NCI-H524 treated with DMSO at 0.1 percent for 48 hours (cell line): Measurements from ENCODE around the gene KCNJ6.

Experiments used
- DNase-seq: peaks from one replicate; lab custom pipeline; 2025; lab: John Stamatoyannopoulos, UW

Gene KCNJ6

GRCh38 chr21:37817242-37817641 lies 99.0 kb downstream of the KCNJ6 start:
- DNase-seq = no peak

GRCh38 chr21:37815893-37816292 lies 100.4 kb downstream of the KCNJ6 start:
- no peak for DNase-seq

- DNase-seq = no peak
Measured at GRCh38 chr21:37811711-37812110, 104.5 kb downstream of the KCNJ6 start.

DNA sequence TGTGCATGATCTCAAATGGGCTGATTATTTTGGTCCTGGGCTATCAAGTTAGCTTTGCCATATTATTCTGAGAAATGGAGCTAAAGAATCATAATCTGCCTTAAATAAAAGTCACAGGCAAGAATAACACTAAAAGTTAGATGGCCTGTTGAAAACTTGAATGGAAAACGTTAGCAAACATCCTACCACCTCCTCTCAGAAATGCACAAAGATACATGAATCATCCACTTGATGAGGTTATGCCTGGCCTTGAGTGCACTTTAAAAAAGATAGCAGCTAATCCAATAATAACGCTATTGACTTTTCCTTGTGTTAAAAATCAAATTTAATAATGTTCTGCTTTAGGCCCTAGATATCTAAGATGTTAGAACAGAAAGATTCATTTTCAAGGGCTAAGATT lies 108.0 kb downstream of the KCNJ6 start:
- no peak for DNase-seq

GRCh38 chr21:37805266-37805665 lies 111.0 kb downstream of the KCNJ6 start:
- no peak for DNase-seq

- no peak for DNase-seq
Measured at GRCh38 chr21:37804001-37804400, 112.3 kb downstream of the KCNJ6 start.

- DNase-seq = no peak
Measured at GRCh38 chr21:37803101-37803651, 113.1 kb downstream of the KCNJ6 start.

DNA sequence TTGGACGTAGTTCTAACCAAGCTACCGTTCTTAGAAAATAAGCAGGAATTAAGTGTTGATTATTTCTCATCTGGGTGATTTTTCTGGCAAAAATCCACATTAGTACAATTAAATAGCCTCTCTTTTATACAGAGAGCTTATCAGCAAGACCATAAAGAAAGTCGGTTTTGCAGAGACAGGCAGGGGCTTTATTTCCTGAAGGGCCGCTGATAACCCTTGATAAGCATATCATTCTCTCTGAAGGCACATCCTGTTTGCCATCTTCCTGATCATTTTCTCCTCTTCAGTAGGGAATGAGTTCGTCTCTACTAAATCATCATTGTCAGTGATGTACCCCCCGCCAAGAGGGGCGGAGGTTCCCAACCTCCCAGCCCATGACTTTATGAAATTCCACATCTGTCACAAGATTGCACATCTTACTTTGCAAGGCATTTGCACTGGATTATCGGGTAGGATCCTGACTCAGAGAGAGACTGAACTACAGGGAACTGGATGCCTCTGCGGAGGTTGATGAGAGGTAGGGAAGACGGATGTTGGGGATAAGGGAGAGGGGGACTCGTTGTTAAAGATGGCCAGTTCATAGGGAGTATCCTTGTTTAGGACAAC lies 115.7 kb downstream of the KCNJ6 start:
- DNase-seq = no peak

GRCh38 chr21:37800057-37800455 lies 116.2 kb downstream of the KCNJ6 start:
- DNase-seq = no peak

GRCh38 chr21:37799211-37800056 lies 116.8 kb downstream of the KCNJ6 start:
- DNase-seq = no peak

DNA sequence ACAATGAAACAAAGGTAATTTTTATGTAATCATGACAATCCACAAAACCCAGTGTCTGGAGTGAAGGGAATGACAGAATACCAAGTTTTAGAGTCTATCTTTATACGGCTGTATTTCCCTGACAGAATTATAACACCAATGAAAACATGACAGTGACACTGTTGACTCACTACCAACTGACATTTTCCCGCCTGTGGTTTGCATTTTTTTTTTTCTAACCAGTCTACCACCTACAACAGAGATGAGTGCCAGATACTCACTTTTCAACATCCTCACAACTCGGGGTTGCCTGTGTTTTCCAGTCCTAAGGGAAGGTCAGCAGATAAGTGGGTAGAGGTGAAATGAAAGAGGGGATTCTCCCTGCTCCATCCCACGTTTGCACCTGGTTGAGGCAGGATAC lies 118.9 kb downstream of the KCNJ6 start:
- no peak for DNase-seq

DNA sequence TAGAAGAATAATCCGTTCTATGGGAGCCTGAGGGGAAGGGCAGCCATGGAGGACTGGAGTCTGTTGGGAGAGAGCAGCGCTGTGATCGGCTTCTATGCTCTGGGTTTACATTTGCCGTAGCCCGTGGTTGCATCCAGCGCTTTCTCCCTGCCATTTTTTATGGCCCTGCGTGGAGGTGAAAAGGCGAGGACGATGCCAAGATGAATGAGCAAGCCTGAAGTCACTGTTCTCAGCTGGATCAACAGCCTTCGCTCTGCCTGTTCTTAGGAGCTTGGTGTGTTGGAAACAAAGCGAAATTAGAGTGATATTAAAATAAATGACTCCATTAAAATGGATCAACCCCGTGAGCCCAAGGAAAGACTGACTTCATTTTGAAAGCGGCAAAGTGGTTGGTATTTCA lies 120.2 kb downstream of the KCNJ6 start:
- DNase-seq = no peak

- DNase-seq = no peak
Measured at GRCh38 chr21:37793660-37794059, 122.6 kb downstream of the KCNJ6 start.

DNA sequence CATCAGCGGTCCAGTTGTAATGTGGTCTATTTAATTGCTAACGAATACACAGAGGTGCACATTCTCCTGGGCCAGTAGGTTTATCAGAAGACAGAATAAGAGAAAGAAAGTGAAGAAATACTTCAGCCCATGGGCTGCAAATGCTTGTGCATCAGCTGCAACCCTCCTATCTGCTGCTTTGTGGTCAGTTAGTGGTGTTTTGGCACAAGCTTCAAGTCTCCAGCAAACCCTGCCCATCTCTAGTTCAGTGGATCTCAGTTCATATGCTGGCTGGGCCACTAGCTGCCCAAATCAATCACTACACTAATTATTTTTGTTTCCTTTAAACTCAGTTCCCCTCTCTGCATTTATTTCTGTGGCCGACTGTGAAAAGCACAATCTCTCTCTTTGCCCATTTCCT lies 124.2 kb downstream of the KCNJ6 start:
- no peak for DNase-seq

DNA sequence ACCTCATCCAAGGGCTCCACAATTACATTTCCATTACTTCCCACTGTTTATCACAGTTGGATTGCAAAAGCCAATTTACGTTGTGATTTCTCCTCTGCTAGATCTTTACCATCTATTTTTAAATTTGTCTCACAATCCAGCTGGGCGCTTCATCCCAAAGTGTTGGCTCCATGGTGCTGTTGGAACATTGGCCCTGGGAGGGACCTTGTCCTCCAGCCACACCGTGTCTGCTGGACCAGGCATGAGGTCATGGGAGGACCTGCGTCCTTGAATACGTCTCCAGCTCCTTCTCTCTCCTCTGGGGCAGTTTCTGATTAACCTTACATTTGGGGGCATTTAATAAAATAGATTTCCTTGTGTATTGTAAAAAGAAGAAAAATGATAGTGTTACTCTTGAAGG lies 125.4 kb downstream of the KCNJ6 start:
- no peak for DNase-seq

DNA sequence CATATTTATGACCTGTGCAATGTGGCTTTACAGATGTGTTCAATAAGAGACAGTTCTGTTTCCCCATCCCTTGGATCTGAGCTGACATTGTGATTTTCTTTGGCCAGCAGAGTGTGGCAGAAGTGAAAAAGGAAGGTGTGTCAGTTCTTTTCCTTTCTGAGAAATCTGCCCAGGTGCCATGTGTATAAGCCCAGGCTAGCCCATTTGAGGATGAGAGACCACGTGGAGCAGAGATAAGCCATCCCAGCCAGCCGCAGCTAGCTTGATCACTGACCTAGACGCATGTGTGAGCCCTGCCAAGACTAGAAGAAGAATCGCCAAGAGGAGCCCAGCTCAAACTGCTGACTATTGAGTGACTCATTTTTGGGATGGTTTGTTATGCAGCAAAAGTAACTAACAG lies 127.8 kb downstream of the KCNJ6 start:
- no peak for DNase-seq

- no peak for DNase-seq
Measured at GRCh38 chr21:37787456-37787855, 128.8 kb downstream of the KCNJ6 start.

DNA sequence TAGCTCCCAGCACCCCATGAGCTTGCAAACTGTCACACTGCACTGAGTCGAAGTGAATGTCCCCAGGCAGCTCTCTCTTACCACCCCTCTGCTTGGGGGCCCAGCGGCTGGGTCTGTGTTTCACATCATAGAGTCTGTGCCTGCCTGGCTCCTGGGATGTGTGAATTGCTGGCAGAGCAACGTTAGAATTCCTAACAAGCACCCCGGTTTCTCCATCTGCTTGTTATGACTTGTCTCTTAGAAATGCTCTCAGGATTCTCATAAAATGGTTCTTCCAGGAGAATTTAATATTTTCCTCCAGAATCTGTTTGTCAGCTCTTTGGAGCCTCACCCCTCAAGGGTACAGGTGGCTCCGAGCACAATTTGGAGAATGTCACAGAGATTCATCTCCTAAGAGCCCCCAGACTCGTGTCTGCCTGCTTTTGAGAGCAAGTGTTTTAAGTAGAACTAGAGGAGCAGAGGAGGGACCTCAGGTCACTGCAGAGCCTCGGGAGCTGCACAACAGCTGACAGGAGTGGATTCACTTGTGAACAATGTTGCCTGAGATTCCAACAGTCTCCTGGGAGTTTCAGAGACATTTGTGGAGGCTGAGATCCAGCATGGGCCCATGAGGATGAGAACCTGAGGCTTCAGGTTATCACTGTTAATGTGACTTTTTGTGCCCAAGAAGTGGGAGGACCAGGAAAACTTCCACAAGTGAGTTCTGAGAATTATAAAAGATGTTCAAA lies 131.5 kb downstream of the KCNJ6 start:
- no peak for DNase-seq

DNA sequence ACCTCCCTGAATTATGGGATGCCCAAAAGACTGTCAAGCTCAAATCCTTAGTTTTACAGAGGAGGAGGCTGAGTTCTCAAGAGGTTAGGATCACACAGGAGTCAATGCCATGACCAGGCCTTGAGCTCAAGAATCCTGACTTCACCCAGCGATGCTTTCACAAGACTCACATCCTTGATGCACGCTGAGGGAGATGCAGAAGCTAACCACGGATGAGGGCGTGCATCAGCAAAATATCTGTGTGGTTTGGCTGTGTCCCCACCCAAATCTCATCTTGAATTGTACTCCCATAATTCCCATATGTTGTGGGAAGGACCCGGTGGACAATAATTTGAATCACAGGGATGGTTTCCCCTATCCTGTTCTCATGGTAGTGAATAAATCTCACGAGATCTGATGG lies 133.2 kb downstream of the KCNJ6 start:
- DNase-seq = no peak

GRCh38 chr21:37780991-37781983 lies 135.0 kb downstream of the KCNJ6 start:
- no peak for DNase-seq

- DNase-seq = no peak
Measured at GRCh38 chr21:37771181-37771580, 145.1 kb downstream of the KCNJ6 start.

DNA sequence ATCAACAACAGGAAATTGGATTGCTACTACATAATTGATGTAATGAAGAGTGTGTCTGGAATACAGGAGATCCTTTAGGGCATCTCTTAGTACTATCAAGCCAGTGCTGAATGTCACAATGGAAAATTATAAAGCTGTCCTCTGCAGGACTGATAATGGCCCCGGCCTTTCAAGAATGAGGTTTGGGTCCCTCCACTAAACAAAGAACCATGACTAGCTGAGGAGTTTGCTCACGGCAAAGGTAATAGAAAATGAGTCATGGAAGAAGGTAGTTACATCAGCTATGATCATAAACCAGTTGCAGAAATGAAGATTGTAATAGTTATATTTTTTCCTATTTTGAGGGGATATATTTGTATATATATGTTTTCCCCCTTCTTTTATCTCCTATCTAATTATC lies 145.8 kb downstream of the KCNJ6 start:
- DNase-seq = no peak
